ENCODE measurements around the gene CARD10. TPM values are rescaled to one million over a fixed set of nuclear protein-coding genes. Genes with fewer than 3 reads are reported as not detected.
"Not testable (repeated sequence)": the region's sequence is repeated elsewhere in the genome, so short reads cannot be mapped to it uniquely, and the experiment has no call there.

CARD10 gene
- polyA plus RNA-seq, 4 donors, result 15.8 to 27.6 (median 24.9) TPM

DNA sequence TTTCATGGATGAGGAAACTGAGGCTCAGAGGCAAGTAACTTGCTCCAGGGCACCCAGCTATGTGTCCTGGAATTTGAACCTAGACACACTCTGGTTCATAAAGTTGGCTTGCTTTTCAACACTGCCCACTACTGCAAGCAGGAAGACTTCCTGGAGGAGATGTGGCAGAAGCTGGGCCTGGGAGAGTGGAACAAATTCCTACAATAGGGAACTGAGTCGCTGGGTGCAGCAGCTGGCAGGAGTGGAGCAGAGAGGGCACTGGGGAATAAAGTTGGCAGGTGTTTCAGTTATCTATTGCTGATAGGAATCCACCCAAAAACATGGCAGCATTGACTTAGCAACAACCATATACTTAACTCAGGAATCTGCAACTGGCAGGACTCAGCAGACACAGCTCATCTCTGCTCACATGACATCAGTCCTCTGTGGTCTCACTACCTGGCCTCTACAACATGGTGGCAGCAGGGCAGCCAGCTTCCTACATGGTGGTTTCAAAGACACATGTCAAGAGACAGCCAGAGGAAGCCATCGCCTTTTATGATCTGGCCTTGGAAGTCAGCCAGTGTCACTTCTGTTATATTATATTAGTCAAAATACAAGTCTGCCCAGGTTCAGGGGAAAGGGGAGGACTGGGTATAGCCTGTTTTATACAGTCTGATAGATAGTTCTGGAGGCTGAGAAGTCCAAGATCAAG, 10.6 kb upstream of the CARD10 start:
- DNase-seq (ENCODE audit: low read depth in 4 of 4, low spot score in 2 of 4), result no peak

DNA sequence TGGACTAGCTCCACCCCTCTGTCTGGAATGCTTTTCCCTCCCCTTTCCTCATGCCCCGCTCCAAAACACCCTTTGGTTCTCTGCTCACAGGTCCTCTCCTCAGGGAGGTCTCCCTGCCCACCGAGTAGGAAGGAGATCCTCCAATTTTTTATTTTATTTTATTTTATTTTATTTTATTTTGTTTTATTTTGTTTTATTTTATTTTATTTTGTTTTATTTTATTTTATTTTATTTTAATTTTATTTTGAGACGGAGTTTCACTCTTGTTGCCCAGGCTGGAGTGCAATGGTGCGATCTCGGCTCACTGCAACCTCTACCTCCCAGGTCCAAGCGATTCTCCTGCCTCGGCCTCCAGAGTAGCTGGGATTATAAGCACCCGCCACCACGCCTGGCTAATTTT, 8.7 kb upstream of the CARD10 start:
- not testable (repeated sequence) for DNase-seq (ENCODE audit: low read depth in 4 of 4, low spot score in 2 of 4)

DNA sequence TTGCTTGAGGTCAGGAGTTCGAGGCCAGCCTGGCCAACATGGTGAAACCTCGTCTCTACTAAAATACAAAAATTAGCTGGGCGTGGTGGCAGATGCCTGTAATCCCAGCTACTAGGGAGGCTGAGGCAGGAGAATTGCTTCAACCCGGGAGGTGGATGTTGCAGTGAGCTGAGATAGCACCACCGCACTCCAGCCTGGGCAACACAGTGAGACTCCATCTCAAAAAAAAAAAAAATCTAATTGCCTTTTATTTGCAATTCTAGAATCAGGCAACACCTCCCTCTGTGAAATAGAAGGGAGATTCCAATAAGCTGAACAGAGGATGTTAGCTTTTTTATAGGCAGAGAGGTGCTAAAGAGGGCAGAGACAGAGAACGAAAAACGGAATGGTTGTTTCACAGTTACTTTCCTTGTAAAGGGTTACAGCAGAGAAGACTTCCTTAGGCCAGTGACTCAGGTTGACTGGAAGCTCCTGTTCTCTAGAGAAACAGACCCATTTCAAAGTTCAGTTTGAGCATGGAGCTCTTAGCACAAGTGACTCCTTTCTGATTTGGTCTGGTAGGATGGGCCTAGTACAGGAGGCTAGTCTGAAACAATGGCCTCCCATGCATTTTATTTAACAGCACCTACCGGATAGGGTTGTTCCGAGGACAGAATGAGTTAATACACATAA, 8.0 kb upstream of the CARD10 start:
- not testable (repeated sequence) for DNase-seq (ENCODE audit: low read depth in 4 of 4, low spot score in 2 of 4)

DNA sequence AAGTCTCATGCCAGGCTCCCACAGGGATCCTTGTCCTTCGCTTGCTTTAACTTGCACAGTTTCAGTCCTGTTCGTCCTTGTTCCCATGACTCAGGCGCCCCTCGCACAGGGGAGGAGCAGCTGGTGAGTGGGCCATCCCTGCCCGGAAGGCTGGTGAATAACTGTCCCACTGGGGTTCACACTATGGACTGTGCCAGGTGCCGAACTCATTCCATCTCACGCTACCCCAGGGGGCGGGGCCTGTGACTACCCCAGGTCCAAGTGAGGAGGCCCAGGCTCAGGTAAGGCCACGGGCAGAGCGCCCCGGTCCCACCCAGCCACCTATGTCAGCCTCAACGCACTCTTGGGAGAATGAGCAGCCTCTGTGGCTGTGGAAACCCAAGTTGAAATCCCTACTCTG, 7.2 kb upstream of the CARD10 start:
- no peak for DNase-seq (ENCODE audit: low read depth in 4 of 4, low spot score in 2 of 4)

DNA sequence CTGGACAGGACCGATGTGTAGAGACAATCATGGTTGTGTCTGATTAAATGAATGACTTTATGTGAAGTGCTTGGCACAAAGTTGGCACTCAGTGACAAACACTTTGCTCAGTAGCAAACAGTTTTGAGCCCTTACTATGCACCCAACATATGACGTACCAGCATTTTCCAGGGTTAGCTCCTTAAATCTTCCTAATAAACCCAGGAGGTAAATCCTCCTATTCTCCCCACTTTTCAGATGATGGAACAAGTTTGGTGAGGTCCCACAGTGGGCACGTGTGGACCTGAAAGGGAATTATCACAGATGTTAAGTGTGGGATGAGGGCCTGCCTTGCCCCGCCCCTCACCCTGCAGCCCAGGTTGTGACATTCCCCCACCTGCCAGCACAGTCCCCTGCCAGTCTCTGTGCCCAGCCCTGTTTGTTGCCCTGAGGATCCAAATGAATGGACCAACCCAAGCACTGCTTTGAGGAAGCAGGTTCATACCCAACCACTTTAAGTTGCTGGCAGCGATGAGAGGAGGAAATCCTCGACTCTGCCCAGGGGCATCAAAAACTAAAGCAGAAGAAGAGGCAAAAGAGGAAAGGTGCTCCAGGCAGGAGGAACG, 6.6 kb upstream of the CARD10 start:
- no peak for DNase-seq (ENCODE audit: low read depth in 4 of 4, low spot score in 2 of 4)

DNA sequence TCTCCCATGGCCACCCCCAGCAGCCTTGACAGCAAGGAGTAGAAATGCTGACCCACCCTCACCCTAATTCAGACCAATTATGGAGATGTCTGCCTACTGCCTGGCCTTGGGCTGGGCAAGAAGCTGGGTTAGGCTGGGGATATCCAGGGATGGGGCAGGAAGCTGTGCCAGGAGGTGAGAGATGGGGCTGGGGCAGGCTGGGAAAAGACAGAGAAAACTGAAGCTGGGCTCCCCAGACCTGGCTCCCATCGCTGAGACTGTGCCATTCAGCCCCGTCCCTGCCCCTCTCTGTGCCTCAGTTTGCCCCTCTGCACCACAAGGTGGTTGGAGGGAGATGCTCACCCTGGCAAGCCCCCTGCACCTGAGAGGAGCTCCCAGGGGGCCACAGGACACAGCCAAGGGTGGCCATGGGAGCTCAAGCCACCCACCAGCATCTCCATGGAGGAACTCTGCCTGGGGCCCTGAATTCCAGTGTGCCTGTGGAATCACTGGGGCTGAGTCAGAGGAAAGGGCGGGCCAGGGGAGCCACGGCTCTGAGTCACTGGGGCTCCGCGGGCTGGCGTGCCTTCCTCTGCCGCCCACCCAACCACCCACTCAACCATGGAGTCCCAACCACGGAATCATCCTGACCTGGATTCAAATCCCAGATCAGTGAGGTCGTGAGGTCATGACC, 6.0 kb upstream of the CARD10 start:
- no peak for DNase-seq (ENCODE audit: low read depth in 4 of 4, low spot score in 2 of 4)

DNA sequence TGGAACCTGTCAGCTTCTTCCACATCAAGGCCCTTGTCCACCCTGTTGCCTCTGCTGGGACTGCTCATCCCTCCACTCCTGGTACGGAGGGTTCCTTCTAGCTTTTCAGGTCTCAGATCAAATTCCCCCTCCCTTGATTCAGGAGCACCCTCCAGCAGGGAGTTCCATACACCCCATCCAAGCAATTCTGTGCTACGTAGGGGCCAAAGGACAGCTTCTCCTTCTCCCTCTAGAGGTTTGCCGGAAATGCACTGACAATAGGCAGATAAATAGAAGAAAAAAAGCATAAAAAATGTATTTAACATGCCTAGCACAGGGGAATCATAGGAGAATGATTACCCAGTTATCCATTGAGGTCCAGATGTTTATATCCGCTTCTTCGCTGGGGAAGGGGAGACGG, 3.3 kb upstream of the CARD10 start:
- DNase-seq (ENCODE audit: low read depth in 4 of 4, low spot score in 2 of 4), result no peak

DNA sequence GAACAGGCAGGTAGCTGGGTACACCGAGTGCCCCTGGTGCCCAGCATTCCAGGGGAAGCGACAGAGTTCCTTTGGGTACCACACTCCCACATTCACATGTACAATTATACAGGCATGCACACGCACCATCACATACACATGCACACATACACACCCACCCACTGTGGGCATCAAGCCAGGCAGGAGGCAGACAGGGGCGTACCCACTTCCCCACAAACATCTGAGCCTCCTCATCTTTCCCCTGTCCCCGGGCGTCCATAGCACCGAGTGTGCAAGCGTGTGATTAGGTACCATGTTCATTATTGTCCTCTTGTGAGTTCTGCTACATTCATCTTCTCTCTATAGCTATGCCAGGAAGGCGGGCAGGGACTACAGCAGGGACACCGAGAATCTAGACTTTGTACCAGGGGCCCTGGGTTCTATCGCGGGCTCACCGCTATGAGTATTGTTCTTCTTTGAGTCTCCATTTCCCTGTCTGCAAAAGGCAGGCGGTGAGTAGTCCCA, 2.1 kb upstream of the CARD10 start:
- DNase-seq (ENCODE audit: low read depth in 4 of 4, low spot score in 2 of 4), result no peak

DNA sequence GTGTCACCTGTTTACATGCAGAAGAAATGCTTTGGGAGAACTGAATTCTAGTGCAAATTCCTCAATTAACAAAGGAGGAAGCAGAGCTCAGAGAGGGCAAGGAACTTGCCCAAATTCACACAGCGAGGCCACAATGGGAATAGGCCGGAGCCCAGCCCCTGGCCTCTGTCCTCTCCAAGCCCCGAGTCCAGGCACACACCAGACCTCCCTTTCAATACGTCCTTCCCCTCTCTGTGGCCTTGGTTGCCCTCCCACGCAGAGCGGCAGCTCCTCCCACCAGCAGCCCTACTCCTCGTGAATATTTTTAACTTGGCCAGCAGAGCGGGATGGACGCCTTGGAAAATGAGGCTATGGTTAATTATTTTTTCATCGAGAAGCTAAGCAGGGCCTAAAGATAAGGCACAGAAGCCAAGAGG, 1.6 kb upstream of the CARD10 start:
- no peak for DNase-seq (ENCODE audit: low read depth in 4 of 4, low spot score in 2 of 4)

DNA sequence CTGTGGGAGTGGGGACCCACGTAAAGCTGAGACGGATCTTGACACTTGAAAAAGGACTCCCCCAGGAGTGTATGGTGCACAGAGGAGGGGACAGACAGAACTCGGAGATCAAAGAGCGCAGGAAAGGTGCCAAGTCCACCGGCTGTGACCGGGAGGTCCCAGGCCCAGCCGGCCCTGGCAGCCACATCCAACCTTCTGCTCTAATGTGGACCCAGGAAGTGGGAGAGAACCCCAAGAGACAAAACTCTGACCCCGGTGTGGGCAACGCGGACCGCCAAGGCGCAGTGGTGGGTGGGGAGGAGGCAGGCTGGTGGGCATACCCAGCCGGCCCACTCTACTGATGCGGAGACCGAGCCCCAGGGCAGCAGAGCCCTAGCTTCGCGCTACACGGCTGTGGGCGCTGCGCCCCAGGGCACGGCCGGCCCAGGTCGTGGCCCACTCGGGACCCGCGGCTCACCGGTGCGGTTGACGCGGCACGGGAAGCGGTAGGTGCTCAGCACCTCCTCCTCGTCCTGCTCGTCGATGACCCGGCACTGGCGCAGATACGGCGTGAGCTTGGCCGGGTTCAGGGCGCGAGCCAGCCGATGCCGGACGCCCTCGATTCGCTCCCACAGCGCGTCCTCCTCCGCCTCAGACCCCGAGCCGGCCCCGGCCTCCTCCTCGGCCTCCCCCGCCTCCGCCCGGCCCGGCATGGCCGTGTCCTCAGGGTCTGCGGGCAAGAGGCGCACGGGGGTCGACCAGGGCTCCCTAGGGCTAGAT, 527 bp downstream of the CARD10 start:
- DNase-seq (ENCODE audit: low read depth in 4 of 4, low spot score in 2 of 4), result no peak

DNA sequence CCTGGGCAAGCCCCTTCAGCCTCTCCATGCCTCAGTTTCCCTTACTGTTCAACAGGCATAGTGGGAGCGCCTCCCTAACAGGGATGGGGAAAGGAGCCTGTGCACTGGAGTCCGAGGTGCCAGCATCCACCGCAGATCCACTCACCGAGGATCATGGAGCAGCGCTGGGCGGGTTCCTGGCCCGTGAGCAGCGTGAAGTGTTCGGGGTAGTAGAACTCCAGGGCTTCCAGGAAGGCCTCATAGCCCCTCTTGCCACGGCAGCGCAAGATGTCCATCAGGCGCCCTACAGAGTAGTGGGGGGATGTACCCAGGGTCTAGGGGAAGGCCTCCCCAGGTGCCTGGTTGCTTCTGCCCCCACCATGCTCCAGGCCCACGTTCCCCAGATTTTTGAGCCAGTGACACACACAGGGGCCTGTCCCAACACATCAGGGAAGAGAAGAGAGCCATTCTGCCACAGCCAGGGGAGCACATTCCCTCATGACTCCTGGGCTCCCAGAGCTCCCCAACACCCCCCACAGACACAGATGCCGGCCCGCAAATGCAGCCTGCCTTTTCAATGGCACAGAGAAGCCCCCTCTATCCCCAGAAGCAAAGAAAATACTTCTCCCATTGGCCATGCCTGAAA, 1.3 kb downstream of the CARD10 start:
- no peak for DNase-seq (ENCODE audit: low read depth in 4 of 4, low spot score in 2 of 4)

DNA sequence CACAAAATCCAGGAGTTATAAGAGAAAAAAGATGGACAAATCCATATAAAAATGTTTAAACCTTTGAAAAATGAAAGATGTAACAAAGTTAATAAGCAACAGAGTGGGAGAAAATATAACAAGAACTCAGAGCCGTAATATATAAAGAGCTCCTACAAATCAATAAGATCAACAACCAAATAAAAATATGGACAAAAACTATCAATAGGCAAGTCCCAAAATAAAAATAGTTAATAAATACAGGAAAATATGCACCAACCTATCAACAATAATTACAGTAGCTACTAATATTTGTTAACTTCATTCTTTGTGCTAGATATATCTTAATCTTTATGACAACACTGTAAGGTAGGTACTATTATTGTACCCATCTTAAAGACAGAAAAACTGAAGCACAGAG, 2.8 kb downstream of the CARD10 start:
- no peak for DNase-seq (ENCODE audit: low read depth in 4 of 4, low spot score in 2 of 4)

DNA sequence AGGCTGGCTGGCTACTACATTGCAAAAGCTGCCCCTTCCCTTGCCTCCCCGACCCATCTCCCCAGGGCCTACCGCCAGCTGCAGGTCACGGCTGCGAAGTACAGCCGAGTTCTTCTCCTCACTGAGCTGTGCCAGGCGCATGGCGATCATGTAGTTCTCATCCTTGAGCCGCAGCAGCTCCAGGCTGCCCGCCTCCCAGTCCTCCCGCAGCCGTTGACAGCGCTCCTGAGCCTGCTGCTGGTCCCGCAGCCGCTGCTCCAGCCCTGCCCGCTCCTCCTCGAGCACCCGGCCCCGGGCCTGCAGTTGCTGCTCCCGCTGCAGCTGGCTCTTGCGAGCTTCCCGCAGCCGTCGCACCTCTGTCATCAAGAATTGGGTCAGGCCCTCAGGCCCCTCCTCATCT, 3.3 kb downstream of the CARD10 start:
- DNase-seq (ENCODE audit: low read depth in 4 of 4, low spot score in 2 of 4), result no peak

DNA sequence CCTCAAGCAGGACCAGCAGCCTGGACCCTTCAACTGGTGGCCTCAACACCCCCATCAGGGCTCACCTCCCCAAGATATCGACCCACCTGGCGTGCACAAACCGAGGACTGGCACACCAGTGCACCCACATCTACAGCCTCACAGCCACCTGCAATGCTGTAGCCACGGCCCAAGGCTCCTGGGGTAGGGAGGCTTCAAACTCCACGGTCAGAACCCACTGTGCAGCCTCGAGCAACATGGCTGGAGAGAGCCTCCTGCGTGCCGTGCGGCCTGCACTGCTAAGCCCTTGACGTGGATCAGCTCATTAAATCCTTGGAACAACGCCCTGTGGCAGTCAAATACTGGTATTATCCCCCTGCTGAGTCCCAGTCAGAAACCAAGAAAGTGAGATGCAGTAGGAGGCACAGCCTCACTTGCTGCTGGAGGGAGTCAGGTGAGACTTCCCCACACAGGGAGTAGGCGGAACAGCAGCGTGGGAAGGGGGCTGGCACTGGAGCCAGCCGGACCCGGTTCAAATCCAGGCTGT, 4.6 kb downstream of the CARD10 start:
- no peak for DNase-seq (ENCODE audit: low read depth in 4 of 4, low spot score in 2 of 4)

DNA sequence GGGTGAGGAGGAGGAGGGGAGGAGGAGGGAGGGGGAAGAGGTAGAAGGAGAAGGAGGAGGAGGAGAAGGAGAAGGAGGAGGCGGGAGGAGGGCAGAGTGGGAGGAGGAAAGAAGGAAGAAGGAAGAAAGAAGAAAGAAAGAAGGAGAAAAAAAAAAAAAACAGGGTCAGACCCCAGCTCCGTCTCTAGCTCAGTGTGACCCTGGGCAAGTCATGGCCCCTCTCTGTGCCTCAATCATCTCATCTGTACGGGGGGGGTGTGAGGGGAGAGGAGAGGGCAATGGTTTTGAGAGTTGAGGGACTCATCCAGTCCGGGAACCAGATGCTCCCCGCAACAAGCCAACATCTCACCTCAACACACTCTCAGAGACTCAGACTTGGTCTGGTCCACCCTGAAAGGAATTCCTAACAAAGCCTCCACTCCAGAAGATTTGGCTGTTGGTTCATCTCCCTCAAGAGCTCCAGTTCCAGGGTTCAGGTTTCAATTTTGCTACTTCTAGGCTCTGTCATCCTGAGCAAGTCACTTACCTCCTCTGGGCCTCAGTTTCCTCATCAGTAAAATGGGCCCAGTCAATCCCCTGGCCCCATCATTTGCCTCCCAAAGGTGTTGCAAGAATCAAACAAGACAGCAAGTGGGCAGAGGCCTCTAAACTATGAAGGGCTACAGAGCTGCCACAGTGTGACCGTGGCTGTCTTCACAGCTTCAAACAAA, 7.7 kb downstream of the CARD10 start:
- no peak for DNase-seq (ENCODE audit: low read depth in 4 of 4, low spot score in 2 of 4)

DNA sequence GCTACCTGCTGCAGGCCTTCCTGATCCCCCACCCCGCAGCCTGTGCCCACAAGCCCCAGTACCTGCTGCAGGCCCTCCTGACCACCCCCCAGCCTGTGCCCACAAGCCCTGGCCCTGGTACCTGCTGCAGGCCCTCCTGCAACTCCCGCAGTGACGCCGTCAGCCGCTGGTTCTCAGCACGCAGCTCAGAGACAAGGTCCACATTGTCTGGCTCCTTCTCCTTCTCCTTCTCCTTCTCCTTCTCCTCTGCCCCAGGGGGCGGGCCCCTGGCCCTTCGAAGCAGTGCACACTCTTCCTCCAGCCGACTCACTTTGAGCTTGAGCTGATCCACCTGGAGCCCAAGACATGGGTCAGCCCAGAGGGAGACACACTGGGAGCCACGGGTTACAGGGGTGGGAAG, 9.1 kb downstream of the CARD10 start:
- DNase-seq (ENCODE audit: low read depth in 4 of 4, low spot score in 2 of 4), result no peak

DNA sequence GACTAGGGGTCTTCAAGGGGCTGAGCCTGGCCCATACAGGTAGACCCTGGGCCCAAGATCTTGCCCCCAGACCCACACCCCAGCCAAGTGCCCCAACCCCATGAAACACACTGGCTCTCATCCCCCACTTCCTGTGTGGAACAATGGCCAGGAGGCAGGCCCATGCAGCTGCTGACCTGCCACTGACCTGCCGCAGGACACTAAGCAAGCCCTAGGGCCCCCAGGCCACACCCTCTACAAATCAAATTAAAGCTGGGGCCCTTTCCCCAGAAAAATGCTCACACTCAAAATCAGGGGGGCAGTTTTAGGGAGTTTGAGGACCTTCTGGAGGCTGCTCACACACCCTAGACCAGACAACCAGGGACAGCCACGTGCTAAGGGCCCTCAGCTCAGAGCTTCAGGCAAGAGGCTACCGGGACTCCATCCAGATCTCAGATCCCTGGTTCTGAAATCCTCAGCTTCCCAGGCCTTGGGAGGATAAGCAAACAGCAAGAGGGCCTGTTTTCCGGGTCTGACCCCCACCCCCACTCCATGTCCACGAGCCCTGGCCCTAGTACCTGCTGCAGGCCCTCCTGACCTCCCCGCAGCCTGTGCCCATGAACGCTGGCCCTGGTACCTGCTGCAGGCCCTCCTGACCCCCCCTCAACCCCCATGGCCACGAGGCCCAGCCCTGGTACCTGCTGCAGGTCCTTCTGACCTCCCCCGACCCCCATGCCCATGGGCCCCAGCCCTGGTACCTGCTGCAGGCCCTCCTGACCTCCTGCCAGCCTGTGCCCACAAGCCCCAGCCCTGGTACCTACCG, 10.0 kb downstream of the CARD10 start:
- DNase-seq (ENCODE audit: low read depth in 4 of 4, low spot score in 2 of 4), result no peak

DNA sequence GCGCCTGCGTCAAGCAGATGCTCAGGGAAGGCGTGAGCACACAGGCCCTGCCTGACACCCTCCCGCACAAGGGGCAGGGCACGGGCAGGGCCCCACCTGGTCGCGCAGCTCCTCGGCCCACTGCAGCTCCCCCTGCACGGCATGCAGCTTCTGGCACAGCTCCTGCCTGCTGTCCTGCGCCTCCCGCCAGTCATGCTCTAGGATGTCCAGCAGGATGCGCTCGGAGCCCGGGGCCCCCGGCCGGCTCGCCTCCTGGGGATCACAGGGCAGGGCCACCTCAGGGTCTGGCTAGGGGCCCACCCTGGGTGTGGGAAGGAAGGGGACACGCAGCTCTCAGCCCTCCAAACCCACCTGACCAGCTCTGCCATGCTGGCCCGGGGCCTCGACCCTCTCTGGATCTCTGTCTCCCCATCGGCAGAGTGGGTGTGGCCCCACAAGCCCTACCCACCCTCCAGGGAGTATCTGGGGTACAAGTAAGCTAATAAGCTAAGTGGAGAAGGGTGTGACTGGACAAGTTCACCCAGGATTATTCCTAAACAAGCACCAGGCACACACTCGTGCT, 10.7 kb downstream of the CARD10 start:
- no peak for DNase-seq (ENCODE audit: low read depth in 4 of 4, low spot score in 2 of 4)

Data from left renal cortex interstitium (tissue), 4 donors.